Gastroesophageal sphincter (tissue), 3 donors: ENCODE data around the gene NACA2.

Experiments used
- POLR2A ChIP-seq, 2 donors: fragments of 450-650 bp; IDR thresholded peaks; one replicate each; pipeline ENCODE4 v1.6.1; 2017; ENCODE audit warnings: antibody characterized with exemption in 2 of 2, mild to moderate bottlenecking in 2 of 2, moderate library complexity in 1 of 2
- POLR2AphosphoS5 ChIP-seq: sonication (generic); formaldehyde crosslinking; IDR thresholded peaks from one replicate; pipeline ENCODE4 v1.6.1; 2017; ENCODE audit warnings: antibody characterized with exemption
- TF ChIP-seq, protein P1 (sequence below), 4 experiments: fragments of 200-600 bp in 2 of 4; fragments of 450-650 bp in 2 of 4; sonication (generic) in 1 of 4; IDR thresholded peaks; one replicate each; pipeline ENCODE4 v1.5.1; 2017 to 2019; ENCODE audit warnings: antibody characterized with exemption in 4 of 4, mild to moderate bottlenecking in 2 of 4, moderate library complexity in 2 of 4

DNA sequence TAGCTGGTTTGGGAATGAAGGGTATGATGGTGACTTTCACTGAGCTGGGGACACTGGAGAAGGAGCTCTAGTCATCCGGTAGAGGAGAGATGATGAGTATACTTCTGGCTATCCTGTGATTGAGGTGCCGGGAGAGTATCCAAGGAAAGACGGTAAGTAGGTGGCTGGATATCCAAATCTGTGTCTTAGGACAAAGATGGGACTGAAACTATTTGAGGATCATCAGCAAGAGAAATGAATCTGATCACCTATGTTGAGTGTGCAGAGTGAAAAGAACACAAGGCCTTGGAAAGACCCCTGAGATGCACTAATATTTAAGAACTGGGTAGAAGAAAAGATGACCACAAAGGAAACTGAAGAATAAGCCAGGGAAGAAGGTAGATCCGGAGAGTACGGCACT lies 1.0 kb downstream of the NACA2 start:
- TF ChIP-seq, protein P1, sequence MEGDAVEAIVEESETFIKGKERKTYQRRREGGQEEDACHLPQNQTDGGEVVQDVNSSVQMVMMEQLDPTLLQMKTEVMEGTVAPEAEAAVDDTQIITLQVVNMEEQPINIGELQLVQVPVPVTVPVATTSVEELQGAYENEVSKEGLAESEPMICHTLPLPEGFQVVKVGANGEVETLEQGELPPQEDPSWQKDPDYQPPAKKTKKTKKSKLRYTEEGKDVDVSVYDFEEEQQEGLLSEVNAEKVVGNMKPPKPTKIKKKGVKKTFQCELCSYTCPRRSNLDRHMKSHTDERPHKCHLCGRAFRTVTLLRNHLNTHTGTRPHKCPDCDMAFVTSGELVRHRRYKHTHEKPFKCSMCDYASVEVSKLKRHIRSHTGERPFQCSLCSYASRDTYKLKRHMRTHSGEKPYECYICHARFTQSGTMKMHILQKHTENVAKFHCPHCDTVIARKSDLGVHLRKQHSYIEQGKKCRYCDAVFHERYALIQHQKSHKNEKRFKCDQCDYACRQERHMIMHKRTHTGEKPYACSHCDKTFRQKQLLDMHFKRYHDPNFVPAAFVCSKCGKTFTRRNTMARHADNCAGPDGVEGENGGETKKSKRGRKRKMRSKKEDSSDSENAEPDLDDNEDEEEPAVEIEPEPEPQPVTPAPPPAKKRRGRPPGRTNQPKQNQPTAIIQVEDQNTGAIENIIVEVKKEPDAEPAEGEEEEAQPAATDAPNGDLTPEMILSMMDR (IDR thresholded peaks at IDR 0.05) = no peak
- TF ChIP-seq POLR2A (IDR thresholded peaks at IDR 0.05) = no peak
- no peak for TF ChIP-seq POLR2AphosphoS5
